Epithelial cell of esophagus (primary cell): ENCODE measurements around the gene DYDC1.

Source experiments
- DNase-seq: peaks from one replicate; pipeline ENCODE4 v3.0.0; 2010; ENCODE audit warnings: low read depth
- H3K4me3 ChIP-seq: 2 replicates; pipeline ENCODE4 v1.5.1; 2011; ENCODE audit warnings: mild to moderate bottlenecking, low read length, control low read depth
- TF ChIP-seq, protein P1 (sequence below): IDR thresholded peaks from 2 replicates; pipeline ENCODE4 v1.5.1; 2011; ENCODE audit warnings: low read depth, mild to moderate bottlenecking, low read length, control low read depth, inconsistent platforms; ENCODE audit not compliant: insufficient read depth; ENCODE audit errors: missing control alignments

Gene DYDC1

DNA sequence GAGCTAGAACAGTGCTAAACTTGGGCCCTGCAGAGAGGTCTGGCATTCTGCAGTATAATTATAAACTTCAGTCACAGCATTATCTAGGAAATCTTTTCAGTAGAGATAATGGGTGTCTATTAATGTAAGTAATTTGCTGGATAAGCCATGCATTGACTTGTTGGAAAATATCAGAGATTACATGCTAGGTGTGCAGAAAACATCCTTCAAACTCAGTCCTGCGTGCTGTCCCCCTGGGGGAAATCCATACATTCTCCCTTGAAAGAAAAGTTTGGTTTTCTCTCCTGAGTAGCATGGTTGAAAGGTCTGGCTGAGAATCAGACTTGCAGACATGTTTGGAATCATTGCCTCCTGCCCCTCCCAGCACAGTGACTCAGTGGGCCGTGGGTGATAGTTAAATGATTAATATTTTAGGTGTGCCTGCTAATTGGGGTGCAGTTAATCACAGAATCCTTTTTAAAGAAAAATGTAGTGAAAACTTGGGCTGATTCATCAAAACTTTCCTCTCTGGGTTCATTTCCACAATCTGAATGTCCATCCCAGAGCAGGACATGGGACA is 37.9 kb upstream of the DYDC1 start:
- TF ChIP-seq, protein P1, sequence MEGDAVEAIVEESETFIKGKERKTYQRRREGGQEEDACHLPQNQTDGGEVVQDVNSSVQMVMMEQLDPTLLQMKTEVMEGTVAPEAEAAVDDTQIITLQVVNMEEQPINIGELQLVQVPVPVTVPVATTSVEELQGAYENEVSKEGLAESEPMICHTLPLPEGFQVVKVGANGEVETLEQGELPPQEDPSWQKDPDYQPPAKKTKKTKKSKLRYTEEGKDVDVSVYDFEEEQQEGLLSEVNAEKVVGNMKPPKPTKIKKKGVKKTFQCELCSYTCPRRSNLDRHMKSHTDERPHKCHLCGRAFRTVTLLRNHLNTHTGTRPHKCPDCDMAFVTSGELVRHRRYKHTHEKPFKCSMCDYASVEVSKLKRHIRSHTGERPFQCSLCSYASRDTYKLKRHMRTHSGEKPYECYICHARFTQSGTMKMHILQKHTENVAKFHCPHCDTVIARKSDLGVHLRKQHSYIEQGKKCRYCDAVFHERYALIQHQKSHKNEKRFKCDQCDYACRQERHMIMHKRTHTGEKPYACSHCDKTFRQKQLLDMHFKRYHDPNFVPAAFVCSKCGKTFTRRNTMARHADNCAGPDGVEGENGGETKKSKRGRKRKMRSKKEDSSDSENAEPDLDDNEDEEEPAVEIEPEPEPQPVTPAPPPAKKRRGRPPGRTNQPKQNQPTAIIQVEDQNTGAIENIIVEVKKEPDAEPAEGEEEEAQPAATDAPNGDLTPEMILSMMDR, result no peak
- no peak overlapping the region for H3K4me3 ChIP-seq
- peak; percentile 64 for DNase-seq

DNA sequence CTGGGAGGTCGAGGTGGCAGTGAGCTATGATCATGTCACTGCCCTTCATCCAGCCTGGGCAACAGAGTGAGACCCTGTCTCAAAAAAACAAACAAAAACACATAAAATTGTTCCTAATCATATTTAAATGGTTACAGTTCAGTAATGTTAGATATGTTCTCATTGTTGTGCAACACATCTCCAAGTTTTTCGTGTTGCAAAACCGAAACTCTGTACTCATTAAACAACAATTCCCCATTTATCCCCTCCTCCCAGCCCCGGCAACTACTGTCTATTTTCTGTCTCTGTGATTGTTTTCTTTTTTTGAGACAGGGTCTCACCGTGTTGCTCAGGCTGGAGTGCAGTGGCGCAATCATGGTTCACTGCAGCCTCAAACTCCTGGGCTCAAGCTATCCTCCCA is 35.7 kb upstream of the DYDC1 start:
- no peak overlapping the region for H3K4me3 ChIP-seq
- TF ChIP-seq, protein P1, result no peak

GRCh38 chr10:80390740-80391139 is 34.2 kb upstream of the DYDC1 start:
- no peak for DNase-seq
- no peak overlapping the region for H3K4me3 ChIP-seq
- TF ChIP-seq, protein P1, result no peak

More for the DNA sequence above, 35.7 kb upstream of the DYDC1 start:
- DNase-seq, result peak; percentile 71

DNA sequence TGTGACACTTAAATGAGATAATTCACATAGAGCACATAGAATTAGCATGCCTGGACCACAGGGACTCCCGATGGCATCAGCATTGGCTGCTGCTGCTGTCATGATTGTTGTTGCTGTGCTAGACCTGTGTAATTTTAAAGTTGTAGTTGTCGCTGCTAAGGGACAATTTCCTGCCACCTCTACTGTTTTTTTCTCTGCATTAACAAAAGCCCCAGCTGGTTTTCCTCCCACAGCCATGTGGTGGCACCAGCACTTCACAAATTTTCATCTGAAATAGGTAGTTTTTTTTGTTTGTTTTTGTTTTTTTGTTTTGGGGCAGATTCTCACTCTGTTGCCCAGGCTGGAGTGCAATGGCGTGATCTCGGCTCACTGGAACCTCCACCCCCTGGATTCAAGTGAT is 26.4 kb upstream of the DYDC1 start:
- peak; percentile 54 for DNase-seq
- TF ChIP-seq, protein P1, result peak; percentile 77

GRCh38 chr10:80380185-80380584 is 23.6 kb upstream of the DYDC1 start:
- TF ChIP-seq, protein P1, result no peak
- no peak for DNase-seq
- no peak overlapping the region for H3K4me3 ChIP-seq

More for the DNA sequence above, 26.4 kb upstream of the DYDC1 start:
- no peak overlapping the region for H3K4me3 ChIP-seq

GRCh38 chr10:80379701-80380100 is 23.1 kb upstream of the DYDC1 start:
- no peak overlapping the region for H3K4me3 ChIP-seq
- TF ChIP-seq, protein P1, result no peak
- DNase-seq, result no peak

GRCh38 chr10:80373502-80373901 is 16.9 kb upstream of the DYDC1 start:
- TF ChIP-seq, protein P1, result no peak
- H3K4me3 ChIP-seq, result no peak overlapping the region
- DNase-seq, result no peak
